Measurements from ENCODE around the gene IL17RE.
"Not testable (repeated sequence)": the region's sequence is repeated elsewhere in the genome, so short reads cannot be mapped to it uniquely, and the experiment has no call there.

Gene IL17RE

GRCh38 chr3:9883706-9884554 lies 18.7 kb upstream of the IL17RE start:
- DNase-seq = no peak

- no peak for DNase-seq
These were observed 18.0 kb upstream of the IL17RE start for GRCh38 chr3:9884555-9885165.

- no peak for DNase-seq
These were observed 16.3 kb upstream of the IL17RE start for GRCh38 chr3:9886328-9886727.

- no peak for DNase-seq
These were observed 15.2 kb upstream of the IL17RE start for GRCh38 chr3:9887480-9887879.

- no peak for DNase-seq
These were observed 14.1 kb upstream of the IL17RE start for GRCh38 chr3:9888540-9888939.

- DNase-seq = no peak
These were observed 13.2 kb upstream of the IL17RE start for GRCh38 chr3:9889405-9889804.

GRCh38 chr3:9890249-9891071 lies 12.2 kb upstream of the IL17RE start, which contains the start of gene JAGN1:
TSS of gene JAGN1 (plus strand) at chr3:9890610. CDS start at chr3:9890723, 113 bp downstream.
- peak; percentile 96 for DNase-seq

- DNase-seq = no peak
These were observed 11.5 kb upstream of the IL17RE start for GRCh38 chr3:9891072-9891622.

GRCh38 chr3:9893739-9894138 lies 8.9 kb upstream of the IL17RE start:
- DNase-seq = no peak

GRCh38 chr3:9895715-9896114 lies 6.9 kb upstream of the IL17RE start:
- not testable (repeated sequence) for DNase-seq

- not testable (repeated sequence) for DNase-seq
These were observed 5.8 kb upstream of the IL17RE start for GRCh38 chr3:9896755-9897407.

GRCh38 chr3:9897408-9898372 lies 5.0 kb upstream of the IL17RE start:
- DNase-seq = no peak

GRCh38 chr3:9898467-9899241 lies 4.0 kb upstream of the IL17RE start:
- no peak for DNase-seq

GRCh38 chr3:9899289-9899791 lies 3.3 kb upstream of the IL17RE start:
- DNase-seq = no peak

GRCh38 chr3:9900965-9901415 lies 1.7 kb upstream of the IL17RE start:
- DNase-seq = not testable (repeated sequence)

GRCh38 chr3:9901967-9902366 lies 681 bp upstream of the IL17RE start:
- DNase-seq = no peak

- DNase-seq = no peak
These were observed 583 bp downstream of the IL17RE start for GRCh38 chr3:9903238-9903624.

GRCh38 chr3:9903904-9904303 lies 1.3 kb downstream of the IL17RE start:
- no peak for DNase-seq

GRCh38 chr3:9906480-9906879 lies 3.8 kb downstream of the IL17RE start:
- DNase-seq = no peak

- DNase-seq = no peak
These were observed 5.6 kb downstream of the IL17RE start for GRCh38 chr3:9908286-9908685.

Measured in right forelimb (tissue), 1 donor.